K562 (cell line): ENCODE results near the gene BRWD1. TPM values are rescaled to one million over a fixed set of nuclear protein-coding genes. Genes with fewer than 3 reads are reported as not detected.
A peak's percentile ranks its signal among the peaks of the same experiment; 100 is the strongest.

Experiments used
- AFF1 ChIP-seq, 2 experiments: fragments of 450-650 bp; IDR thresholded peaks; 2 replicates each; pipeline ENCODE4 v1.6.1; 2018; ENCODE audit warnings: mild to moderate bottlenecking in 2 of 2, low read depth in 1 of 2; ENCODE audit not compliant: partially characterized antibody in 2 of 2
- E2F4 ChIP-seq: sonication (generic); formaldehyde crosslinking; IDR thresholded peaks from 2 replicates; pipeline ENCODE4 v1.8.0; 2022; ENCODE audit warnings: mild to moderate bottlenecking, low read depth, missing genetic modification reagents
- ELF1 ChIP-seq: fragments of 200-800 bp; sonication (Bioruptor generic); IDR thresholded peaks from 2 replicates; pipeline ENCODE4 v1.6.1; 2016; ENCODE audit warnings: missing genetic modification characterization, missing compliant biosample characterization
- KDM5B ChIP-seq: fragments of 200-600 bp; sonication (generic); IDR thresholded peaks from 2 replicates; pipeline ENCODE4 v1.6.1; 2012; ENCODE audit warnings: low read depth, mild to moderate bottlenecking, moderate library complexity, low read length, control low read depth, inconsistent platforms; ENCODE audit not compliant: insufficient replicate concordance
- MGA ChIP-seq: fragments of 450-650 bp; IDR thresholded peaks from 2 replicates; pipeline ENCODE4 v1.6.1; 2016; ENCODE audit warnings: mild to moderate bottlenecking, moderate library complexity
- POLR2AphosphoS5 ChIP-seq: IDR thresholded peaks from 2 replicates; pipeline ENCODE4 v1.6.1; 2011; ENCODE audit warnings: mild to moderate bottlenecking, low read depth, low read length, moderate library complexity; ENCODE audit not compliant: control insufficient read depth, insufficient read depth
- SRF ChIP-seq, 2 experiments: fragments of 250-450, 450-650 bp in 1 of 2; sonication (Bioruptor Pico) in 1 of 2; sonication (generic) in 1 of 2; formaldehyde crosslinking; IDR thresholded peaks; 2 replicates each; pipeline versions ENCODE4 v1.5.0 to v1.5.1; 2020 to 2022; ENCODE audit warnings: mild to moderate bottlenecking in 1 of 2, missing genetic modification reagents in 1 of 2
- STAT5A ChIP-seq: IDR thresholded peaks from 2 replicates; pipeline ENCODE4 v1.6.1; 2012; ENCODE audit warnings: low read length, inconsistent platforms, borderline replicate concordance
- polyA plus RNA-seq, 8 experiments: library from polyadenylated mRNA; depleted of rRNA in 4 of 8; stranded (reverse) in 5 of 8; unstranded in 3 of 8; fragments of >200 nt; fragmentation: Nextera tagmentation in 2 of 8; fragmentation: Illumina TruSeq in 1 of 8; extraction: Ambion mirVana in 2 of 8; extraction: Trizol in 1 of 8; gene quantifications; 2 replicates each; pipeline versions ENCODE4 v1.2.1 to v1.2.3, GENCODE V29; 2011 to 2014; ENCODE audit warnings: inconsistent platforms in 1 of 8, missing spikeins in 1 of 8
- total RNA-seq, 7 experiments: library from RNA; depleted of rRNA in 6 of 7; stranded (reverse); fragments of >200 nt in 6 of 7; fragmentation: Illumina TruSeq in 2 of 7; extraction: Trizol in 2 of 7; gene quantifications; 2 replicates each; pipeline versions ENCODE4 v1.2.1 to v1.2.3, GENCODE V29; 2011 to 2021; ENCODE audit warnings: low replicate concordance in 1 of 7

The BRWD1 gene
- total and polyA plus RNA-seq, 9 of the 15 experiments (the other 6 are each of a cell fraction or from before 2014, with no cell fraction given), result 10.1 to 60.2 (median 34.1) TPM

GRCh38 chr21:39208624-39209333 is 104.7 kb downstream of the BRWD1 start (continued):
- TF ChIP-seq MGA (peak; percentile 76), KDM5B (no peak), POLR2AphosphoS5 (no peak), SRF (CRISPR knock-in tag; IDR thresholded peaks at IDR 0.05) (no peak), E2F4 (CRISPR knock-in tag) (no peak), AFF1 (IDR thresholded peaks at IDR 0.05; ENCODE audit: low read depth in 1 of 2, partially characterized antibody in 2 of 2) (peak; percentile 26 to 64), STAT5A (no peak), ELF1 (tag) (no peak)
